Stomach (tissue), 9 donors: ENCODE data around the gene CLSTN3. TPM values are rescaled to one million over a fixed set of nuclear protein-coding genes. Genes with fewer than 3 reads are reported as not detected.

ENCODE experiments used
- DNase-seq, 2 donors: peaks; one replicate each; pipeline versions ENCODE4 v3.0.0 to v3.0.0-alpha.2; 2013 to 2019
- H3K27ac ChIP-seq, 5 donors: fragments of 200-600 bp in 4 of 5; sonication (generic) in 4 of 5; one replicate each; pipeline ENCODE4 v1.5.1; 2013 to 2019; ENCODE audit warnings: mild to moderate bottlenecking in 1 of 5, moderate library complexity in 1 of 5
- H3K27me3 ChIP-seq, 3 donors: fragments of 200-600 bp; sonication (generic); one replicate each; pipeline ENCODE4 v1.5.1; 2017 to 2019; ENCODE audit warnings: mixed run types in 1 of 3
- H3K36me3 ChIP-seq, 4 donors: fragments of 200-600 bp; sonication (generic); 1 replicate in 3 of 4; 2 replicates in 1 of 4; pipeline ENCODE4 v1.5.1; 2016 to 2019
- H3K4me1 ChIP-seq, 4 donors: fragments of 200-600 bp; sonication (generic); one replicate each; pipeline ENCODE4 v1.5.1; 2016 to 2019
- H3K4me3 ChIP-seq, 4 donors: fragments of 200-600 bp; sonication (generic) in 3 of 4; one replicate each; pipeline ENCODE4 v1.5.1; 2016 to 2019; ENCODE audit warnings: mild to moderate bottlenecking in 1 of 4
- H3K9me3 ChIP-seq, 4 donors: fragments of 200-600 bp; sonication (generic); one replicate each; pipeline ENCODE4 v1.5.1; 2016 to 2019
- EP300 ChIP-seq: sonication (generic); formaldehyde crosslinking; IDR thresholded peaks from one replicate; pipeline ENCODE4 v1.6.1; 2017; ENCODE audit warnings: antibody characterized with exemption
- POLR2A ChIP-seq, 4 donors: fragments of 450-650 bp; IDR thresholded peaks; one replicate each; pipeline ENCODE4 v1.6.1; 2016; ENCODE audit warnings: antibody characterized with exemption in 4 of 4, control low read depth in 2 of 4, mild to moderate bottlenecking in 1 of 4, moderate library complexity in 1 of 4
- POLR2AphosphoS5 ChIP-seq, 3 donors: sonication (generic); formaldehyde crosslinking; IDR thresholded peaks; one replicate each; pipeline ENCODE4 v1.6.1; 2016; ENCODE audit warnings: antibody characterized with exemption in 3 of 3
- WGBS, 5 donors: extraction: QIAGEN DNeasy Blood & Tissue Kit in 3 of 5; methylation state at CpG; one replicate each; pipeline versions ENCODE4 v1.1.5 to v1.1.7; 2013 to 2018; 5-methylcytosine and 5-hydroxymethylcytosine counted together
- intact Hi-C: fragments of 100-400 bp; cut with DNase I; formaldehyde crosslinking; loops from one replicate; pipeline ENCODE4 v1.15.1; 2023; ENCODE audit warnings: low total_unique reads
- polyA plus RNA-seq, 3 donors: library from polyadenylated mRNA; stranded (reverse); fragments of 200-250 nt; gene quantifications; one replicate each; pipeline ENCODE4 v1.2.3, GENCODE V29; 2013
- total RNA-seq, 5 donors: library from RNA; depleted of rRNA; stranded (reverse); fragments of >200 nt; gene quantifications; one replicate each; pipeline versions ENCODE4 v1.1.0 to v1.2.3, GENCODE V29; 2014 to 2016
- TF ChIP-seq, protein P1 (sequence below), 7 experiments: fragments of 450-650 bp in 4 of 7; fragments of 200-600 bp in 3 of 7; sonication (generic) in 3 of 7; IDR thresholded peaks; one replicate each; pipeline ENCODE4 v1.5.1; 2016 to 2019; ENCODE audit warnings: antibody characterized with exemption in 7 of 7, control low read depth in 2 of 7, mild to moderate bottlenecking in 1 of 7
- donor health status: healthy with polysubstance abuse.
- donor health status: Bipolar disorder and iron deficiency.
- donor health status: healthy.

CLSTN3 gene
- total and polyA plus RNA-seq, 8 donors, result 2.4 to 149 (median 17.5) TPM

DNA sequence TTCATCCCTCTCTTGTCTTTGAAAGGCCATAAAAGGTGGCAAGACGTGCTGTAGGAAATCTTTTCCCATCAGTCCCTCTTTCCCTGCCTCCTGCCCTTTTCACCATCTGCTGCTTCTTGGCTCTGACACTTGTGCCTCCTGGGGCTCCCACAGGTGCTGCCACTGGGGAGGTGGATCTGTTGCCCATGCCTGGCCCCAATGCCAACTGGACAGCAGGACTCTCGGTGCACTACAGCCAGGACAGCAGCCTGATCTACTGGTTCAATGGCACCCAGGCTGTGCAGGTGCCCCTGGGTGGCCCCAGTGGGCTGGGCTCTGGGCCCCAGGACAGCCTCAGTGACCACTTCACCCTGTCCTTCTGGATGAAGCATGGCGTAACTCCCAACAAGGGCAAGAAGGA lies 6.5 kb downstream of the CLSTN3 start:
- no peaks in the 10 kb centered on the region for H3K27me3 ChIP-seq
- TF ChIP-seq POLR2A (IDR thresholded peaks at IDR 0.05) (no peak), POLR2AphosphoS5 (IDR thresholded peaks at IDR 0.05) (no peak), EP300 (no peak)
- TF ChIP-seq, protein P1, sequence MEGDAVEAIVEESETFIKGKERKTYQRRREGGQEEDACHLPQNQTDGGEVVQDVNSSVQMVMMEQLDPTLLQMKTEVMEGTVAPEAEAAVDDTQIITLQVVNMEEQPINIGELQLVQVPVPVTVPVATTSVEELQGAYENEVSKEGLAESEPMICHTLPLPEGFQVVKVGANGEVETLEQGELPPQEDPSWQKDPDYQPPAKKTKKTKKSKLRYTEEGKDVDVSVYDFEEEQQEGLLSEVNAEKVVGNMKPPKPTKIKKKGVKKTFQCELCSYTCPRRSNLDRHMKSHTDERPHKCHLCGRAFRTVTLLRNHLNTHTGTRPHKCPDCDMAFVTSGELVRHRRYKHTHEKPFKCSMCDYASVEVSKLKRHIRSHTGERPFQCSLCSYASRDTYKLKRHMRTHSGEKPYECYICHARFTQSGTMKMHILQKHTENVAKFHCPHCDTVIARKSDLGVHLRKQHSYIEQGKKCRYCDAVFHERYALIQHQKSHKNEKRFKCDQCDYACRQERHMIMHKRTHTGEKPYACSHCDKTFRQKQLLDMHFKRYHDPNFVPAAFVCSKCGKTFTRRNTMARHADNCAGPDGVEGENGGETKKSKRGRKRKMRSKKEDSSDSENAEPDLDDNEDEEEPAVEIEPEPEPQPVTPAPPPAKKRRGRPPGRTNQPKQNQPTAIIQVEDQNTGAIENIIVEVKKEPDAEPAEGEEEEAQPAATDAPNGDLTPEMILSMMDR (IDR thresholded peaks at IDR 0.05), result no peak
- H3K36me3 ChIP-seq, result peaks cover 11 to 77% (median 69%) of the 10 kb centered on the region in 4 donors
- H3K9me3 ChIP-seq, result no peaks in the 10 kb centered on the region
- intact Hi-C loops, result no loop called here
- 86 to 100% (median 93%) methylated on average over 3 of the region's 3 CpGs for WGBS, 5 donors
- H3K27ac ChIP-seq, result no peak overlapping the region
- no peak for DNase-seq
- H3K4me1 ChIP-seq, result peaks cover 0 to 4% (median 1%) of the 10 kb centered on the region in 4 donors
- H3K4me3 ChIP-seq, result no peak overlapping the region

DNA sequence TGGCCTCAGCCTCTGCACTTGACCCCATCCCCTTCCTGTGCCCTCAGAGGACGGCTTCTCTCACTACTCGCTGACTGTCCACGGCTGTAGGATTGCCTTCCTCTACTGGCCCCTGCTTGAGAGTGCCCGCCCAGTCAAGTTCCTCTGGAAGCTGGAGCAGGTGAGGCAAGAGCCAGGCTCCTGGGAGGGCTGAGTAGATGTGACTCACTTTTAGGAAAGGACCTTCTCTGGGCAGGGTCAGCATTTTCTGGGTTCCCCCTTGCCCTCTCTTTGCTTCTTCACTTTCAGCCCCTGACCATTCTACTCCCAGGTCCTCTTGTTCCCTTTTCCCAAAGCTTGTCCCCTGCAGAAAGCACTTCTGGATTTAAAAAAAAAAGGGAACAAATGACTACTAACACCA lies 7.7 kb downstream of the CLSTN3 start:
- peaks cover 11 to 84% (median 75%) of the 10 kb centered on the region in 4 donors for H3K36me3 ChIP-seq
- DNase-seq, result no peak
- H3K4me3 ChIP-seq, result no peak overlapping the region
- no peaks in the 10 kb centered on the region for H3K9me3 ChIP-seq
- no peak overlapping the region for H3K27ac ChIP-seq
- no peaks in the 10 kb centered on the region for H3K27me3 ChIP-seq
- TF ChIP-seq, protein P1 (IDR thresholded peaks at IDR 0.05), result no peak
- TF ChIP-seq EP300 (no peak), POLR2A (IDR thresholded peaks at IDR 0.05) (no peak), POLR2AphosphoS5 (IDR thresholded peaks at IDR 0.05) (no peak)
- intact Hi-C loops, result no loop called here
- 66 to 88% (median 81%) methylated on average over 4 of the region's 4 CpGs for WGBS, 5 donors
- no peaks in the 10 kb centered on the region for H3K4me1 ChIP-seq

DNA sequence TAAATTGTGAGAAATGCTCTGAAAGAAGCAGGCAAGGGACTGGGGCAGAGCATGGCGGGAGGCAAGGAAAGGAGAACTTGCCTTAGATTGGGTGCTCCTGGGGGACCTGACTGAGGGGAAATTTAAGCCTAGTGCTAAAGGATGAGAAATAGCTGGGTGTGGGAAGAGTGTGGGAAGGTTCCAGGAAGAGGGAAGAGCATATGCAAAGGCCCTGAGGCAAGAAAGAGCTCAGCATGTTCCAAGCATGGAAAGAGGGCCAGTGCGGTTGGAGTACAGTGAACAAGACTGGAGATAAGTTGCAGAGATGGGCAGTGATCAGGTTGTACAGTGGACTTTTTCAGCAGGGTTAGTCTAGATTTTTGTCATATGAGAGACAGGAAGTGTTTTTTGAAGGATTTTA lies 9.0 kb downstream of the CLSTN3 start:
- Histone ChIP-seq H3K4me1 (no peaks in the 10 kb centered on the region), H3K27ac (no peak overlapping the region), H3K4me3 (no peak overlapping the region), H3K36me3 (peaks cover 11 to 82% (median 74%) of the 10 kb centered on the region in 4 donors), H3K27me3 (no peaks in the 10 kb centered on the region), H3K9me3 (no peaks in the 10 kb centered on the region)
- no peak for TF ChIP-seq POLR2A (IDR thresholded peaks at IDR 0.05)
- no peak for TF ChIP-seq EP300
- TF ChIP-seq, protein P1 (IDR thresholded peaks at IDR 0.05), result no peak
- TF ChIP-seq POLR2AphosphoS5 (IDR thresholded peaks at IDR 0.05), result no peak
- intact Hi-C loops, result no loop called here
- WGBS, 5 donors, result 78 to 100% (median 96%) methylated on average over 2 of the region's 2 CpGs
- DNase-seq, result no peak

DNA sequence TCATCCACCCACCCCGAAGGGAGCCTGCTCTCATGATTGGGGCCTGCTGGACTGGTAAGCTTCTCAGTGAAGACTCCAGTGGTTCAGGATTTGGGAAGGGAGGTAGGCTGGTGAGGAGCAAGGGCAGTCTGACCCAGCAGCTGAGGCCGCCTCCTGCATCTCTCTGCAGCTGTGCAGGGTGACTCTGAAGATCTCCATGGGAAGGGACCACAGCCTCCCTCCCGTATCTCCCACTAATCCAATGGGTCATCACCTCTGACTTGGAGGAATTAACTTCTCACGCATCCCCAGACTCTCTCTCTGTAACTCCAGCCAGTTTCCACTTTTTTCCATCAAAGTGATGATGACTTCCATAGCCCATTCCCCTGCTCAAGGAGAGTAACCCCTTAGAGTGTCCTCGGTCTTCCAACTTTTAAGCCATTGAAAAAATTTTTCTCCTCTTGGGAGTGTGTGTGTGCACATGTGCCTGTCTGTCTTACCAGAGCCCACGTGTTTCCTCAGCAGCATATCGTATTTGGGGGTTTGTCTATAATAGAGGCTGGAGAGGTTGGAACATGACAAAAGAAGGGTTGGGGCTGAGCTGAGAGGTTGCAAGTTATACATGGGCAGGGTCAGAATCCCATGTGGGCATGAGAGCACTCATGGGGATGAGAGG lies 11.3 kb downstream of the CLSTN3 start:
- intact Hi-C loops, result no loop called here
- 85 to 89% (median 87%) methylated on average over 7 of the region's 7 CpGs for WGBS, 5 donors

More for the DNA sequence above, 11.3 kb downstream of the CLSTN3 start:
- no peak for DNase-seq
- Histone ChIP-seq H3K9me3 (no peaks in the 10 kb centered on the region), H3K36me3 (peaks cover 7 to 78% (median 62%) of the 10 kb centered on the region in 4 donors), H3K27ac (no peak overlapping the region), H3K4me1 (no peaks in the 10 kb centered on the region), H3K4me3 (no peak overlapping the region), H3K27me3 (no peaks in the 10 kb centered on the region)
- TF ChIP-seq, protein P1 (IDR thresholded peaks at IDR 0.05), result no peak
- TF ChIP-seq POLR2AphosphoS5 (IDR thresholded peaks at IDR 0.05), result no peak
- TF ChIP-seq POLR2A (IDR thresholded peaks at IDR 0.05), result no peak
- TF ChIP-seq EP300, result no peak
